ENCODE results near the gene FAM107A. TPM values are rescaled to one million over a fixed set of nuclear protein-coding genes. Genes with fewer than 3 reads are reported as not detected.

The FAM107A gene
- total RNA-seq, 2 donors from 2014 or later: 50.0 to 55.1 TPM

DNA sequence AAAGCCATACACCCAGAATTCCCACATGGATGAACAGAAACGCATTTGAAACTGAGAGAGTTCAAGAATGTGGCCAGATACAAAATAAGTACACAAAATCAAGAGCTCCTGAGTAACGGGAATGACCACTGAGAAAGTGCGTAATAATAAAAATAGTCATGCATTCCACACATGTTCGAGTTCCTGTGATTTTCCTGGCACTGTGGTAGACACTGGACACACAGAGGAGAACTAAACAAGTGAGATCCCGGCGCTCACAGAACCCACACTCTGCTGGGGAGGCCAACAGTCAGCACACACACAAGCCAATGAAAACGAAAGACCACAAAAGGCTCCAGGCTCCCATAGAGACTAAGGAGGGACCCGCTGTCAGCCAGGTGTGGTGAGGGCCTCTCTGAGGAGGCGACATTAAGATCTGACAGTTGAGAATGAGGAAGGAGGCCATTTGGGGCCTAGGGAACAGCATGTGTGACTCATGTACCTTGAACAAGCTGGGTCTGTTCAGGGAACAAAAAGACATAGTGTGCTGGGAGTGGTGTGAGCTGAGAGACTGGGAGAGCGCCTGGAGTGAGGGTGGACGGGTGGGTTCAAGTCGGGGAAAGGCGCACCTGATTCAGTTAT, 5.1 kb downstream of the FAM107A start:
- DNase-seq: no peak
- intact Hi-C loops (cut with DNase I): no loop called here
- ATAC-seq: no peak

DNA sequence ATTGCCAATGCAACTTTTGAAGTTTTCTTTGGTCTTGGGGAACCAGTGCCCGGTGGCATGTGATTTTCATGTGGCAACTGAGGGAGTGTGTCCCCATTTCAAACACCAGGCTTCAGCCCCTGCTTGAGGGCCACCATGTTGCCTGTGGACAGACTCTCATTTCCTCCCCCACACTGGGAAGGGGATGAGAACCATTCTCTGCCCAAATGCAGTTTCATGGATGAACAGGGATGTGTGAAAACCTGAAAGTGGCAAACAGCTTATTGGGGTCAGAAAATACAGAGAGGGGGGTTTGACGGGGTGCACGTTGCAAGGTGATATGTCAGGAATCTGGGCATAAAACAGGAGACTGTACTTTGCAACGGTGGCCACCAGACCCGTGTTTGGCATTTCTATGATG, 6.3 kb downstream of the FAM107A start:
- DNase-seq (no peak), ATAC-seq (no peak)
- intact Hi-C loops (cut with DNase I): no loop called here

DNA sequence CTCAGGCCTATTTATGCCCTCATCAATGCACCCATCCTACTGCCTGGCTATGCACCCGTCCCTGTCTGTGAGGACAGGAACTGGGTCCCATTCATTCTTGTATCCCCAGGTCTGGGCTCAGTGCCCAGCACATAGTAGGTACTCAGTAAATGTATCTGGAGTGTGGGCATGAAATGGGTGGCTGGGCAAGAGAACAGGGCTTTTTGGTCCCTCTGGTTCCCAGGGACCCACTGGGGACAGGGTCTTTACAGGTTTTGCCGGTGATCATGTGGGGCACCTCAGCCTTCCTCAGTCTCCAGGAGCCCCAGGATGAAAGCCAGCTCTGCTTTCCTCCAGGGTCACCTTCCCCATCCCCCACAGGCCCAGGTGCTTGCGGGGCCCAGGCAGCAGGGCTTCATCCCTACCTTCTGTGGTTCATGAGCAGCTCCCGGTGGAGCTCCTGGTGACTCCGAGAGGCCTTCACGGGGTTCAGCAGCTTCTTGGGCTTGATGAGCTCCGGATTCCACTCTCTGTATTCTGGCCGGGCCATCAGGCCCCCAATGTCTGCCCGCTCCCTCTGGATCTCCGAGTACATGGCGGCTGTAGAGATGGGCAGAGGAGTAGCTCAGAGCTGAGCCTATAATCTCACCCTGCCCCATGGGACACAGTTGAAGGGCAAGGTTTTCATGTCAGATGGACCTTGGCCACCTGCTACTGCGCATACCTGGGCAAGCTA, 7.7 kb downstream of the FAM107A start:
- intact Hi-C loops (cut with DNase I): loop anchor here in 1 of 2 donors (2.0 kb wide), 1 partner anchor 61 kb away; no protein-coding TSS in a partner anchor
- DNase-seq: no peak
- no peak for ATAC-seq

DNA sequence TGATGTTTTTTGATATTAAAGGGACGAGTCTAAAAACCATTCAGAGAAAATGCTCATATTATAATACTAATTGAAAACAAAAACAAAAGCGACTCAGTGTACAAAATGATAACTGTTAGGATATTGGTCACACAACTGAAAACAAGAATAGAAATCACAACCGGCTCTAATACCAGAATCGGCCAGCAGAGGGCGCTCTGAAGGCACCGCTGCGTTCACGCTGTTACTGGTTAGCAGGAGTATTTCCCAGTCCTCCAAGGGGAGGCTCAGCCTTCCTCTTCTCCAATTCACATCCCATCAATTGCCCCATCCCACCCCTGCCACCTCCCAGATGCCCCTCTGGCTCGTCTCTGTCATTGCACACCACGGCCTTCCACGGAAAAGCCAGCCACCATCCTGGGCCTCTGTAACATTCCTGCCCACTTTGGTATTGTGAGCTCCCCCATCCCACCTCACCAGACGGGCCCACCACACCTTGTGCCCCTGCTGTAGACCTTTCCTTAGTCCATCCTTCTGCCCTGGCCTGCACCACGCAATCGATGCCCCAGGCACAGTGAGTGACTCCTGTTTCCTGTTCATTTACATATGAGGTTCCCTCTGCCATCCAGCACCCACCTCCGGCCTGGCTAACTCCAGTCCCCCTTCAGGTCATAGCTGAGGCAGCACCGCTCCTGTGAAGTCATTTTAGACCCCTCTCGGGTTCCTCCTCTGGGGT, 8.5 kb downstream of the FAM107A start:
- ATAC-seq (peak; percentile 46 to 58), DNase-seq (peak; percentile 75)
- intact Hi-C loops (cut with DNase I): loop anchor here (1.0 to 2.0 kb wide), 2 partner anchors 62 kb away; no protein-coding TSS in a partner anchor

DNA sequence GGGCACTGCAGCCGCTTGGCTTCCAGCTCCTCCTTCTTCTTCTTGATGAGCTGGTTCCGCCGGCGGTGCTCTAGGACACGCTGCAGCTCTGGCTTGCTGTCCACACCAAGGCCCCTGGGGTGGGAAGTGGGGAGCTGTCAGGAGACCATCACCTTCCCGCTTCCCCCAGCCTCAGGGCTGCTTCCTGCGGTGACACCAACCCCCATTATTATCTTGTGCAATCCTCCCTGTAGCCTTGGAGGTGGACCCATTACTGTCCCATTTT, 10.0 kb downstream of the FAM107A start:
- no peak for ATAC-seq
- intact Hi-C loops (cut with DNase I): no loop called here
- DNase-seq: no peak

- intact Hi-C loops (cut with DNase I): no loop called here
- DNase-seq: no peak
- no peak for ATAC-seq
Observed at GRCh38 chr3:58566398-58567250, 10.6 kb downstream of the FAM107A start.

GRCh38 chr3:58565621-58566397, 11.4 kb downstream of the FAM107A start:
- DNase-seq: no peak
- ATAC-seq: no peak
- intact Hi-C loops (cut with DNase I): no loop called here

- DNase-seq (no peak), ATAC-seq (peak in 1 of 2 donors; percentile 35)
- intact Hi-C loops (cut with DNase I): no loop called here
Observed at GRCh38 chr3:58564456-58565160, 12.6 kb downstream of the FAM107A start.

- intact Hi-C loops (cut with DNase I): no loop called here
- no peak for DNase-seq
- no peak for ATAC-seq
Observed at GRCh38 chr3:58564054-58564453, 13.1 kb downstream of the FAM107A start.

DNA sequence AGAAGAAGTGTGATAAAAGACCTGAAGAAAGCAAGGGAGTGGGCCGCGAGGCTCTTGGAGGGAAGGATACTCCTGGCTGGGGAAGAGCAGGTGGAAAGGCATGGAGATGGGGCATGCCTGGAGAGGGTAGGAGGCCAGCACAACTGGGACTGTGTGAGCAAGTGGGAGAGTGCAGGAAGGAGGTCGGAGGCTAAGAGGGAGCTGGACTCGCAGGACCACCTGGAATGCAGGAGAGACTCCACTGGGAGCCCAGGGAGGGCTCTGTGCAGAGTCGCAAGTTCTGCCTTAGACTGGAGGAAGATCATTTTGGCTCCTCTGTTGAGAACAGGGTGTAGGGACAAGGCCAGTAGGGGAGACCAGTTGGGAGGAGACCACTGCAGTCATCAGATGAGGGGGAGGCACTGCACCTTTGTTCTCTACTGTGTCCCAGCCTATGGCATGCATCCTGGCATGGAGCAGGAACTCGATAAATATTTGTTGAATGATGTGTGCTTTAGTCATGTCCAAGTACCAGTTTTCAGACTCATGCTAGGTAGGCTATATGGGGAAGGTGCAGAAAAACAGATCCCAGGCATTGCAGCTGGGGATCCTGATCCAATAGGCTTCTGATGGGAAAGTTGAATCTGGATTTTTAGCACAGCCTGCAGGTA, 13.7 kb downstream of the FAM107A start:
- no peak for DNase-seq
- no peak for ATAC-seq
- intact Hi-C loops (cut with DNase I): no loop called here

DNA sequence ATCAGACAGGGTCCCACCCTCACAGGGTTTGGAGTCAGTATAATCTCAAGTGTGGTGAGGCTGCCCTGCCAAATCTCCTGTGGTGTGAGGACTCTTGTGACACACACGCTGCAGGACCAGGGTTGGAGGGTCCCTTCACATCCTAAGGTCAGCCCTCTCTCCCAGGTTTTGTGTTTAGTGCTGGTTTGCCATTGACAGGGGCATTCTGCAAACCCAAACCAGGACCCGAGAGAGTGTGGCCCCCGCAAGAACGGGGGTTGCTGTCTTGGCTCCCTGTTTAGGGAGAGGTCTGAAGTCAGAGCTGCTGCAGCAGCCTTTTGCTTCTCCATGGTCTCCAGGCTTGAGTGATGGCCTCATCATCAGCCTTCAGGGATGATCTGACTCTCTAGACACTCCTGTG, 14.7 kb downstream of the FAM107A start:
- no peak for DNase-seq
- ATAC-seq: no peak
- intact Hi-C loops (cut with DNase I): no loop called here

- intact Hi-C loops (cut with DNase I): no loop called here
- DNase-seq (no peak), ATAC-seq (peak; percentile 30 to 45)
Observed at GRCh38 chr3:58560771-58561311, 16.4 kb downstream of the FAM107A start.

DNA sequence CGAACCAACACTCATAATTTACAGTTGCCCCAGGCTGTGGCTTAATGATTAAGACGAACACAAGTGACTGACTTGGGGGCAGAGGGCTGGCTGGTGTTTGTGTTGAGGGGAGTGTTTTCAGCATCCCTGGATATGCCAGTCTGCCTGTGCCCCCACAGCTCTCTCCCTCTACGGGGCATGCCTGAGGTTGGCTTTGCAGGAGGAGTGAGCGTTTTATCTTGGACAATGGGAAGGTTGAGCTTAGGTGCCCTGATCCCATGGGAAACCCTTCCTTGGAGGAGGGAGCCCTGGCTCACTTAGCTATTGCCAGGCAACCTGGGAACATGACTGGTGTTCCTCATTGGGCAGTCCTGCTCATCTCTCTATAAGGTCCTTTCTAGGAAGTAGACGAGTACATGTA, 17.6 kb downstream of the FAM107A start:
- ATAC-seq (no peak), DNase-seq (no peak)
- intact Hi-C loops (cut with DNase I): no loop called here

GRCh38 chr3:58557491-58557890, 19.7 kb downstream of the FAM107A start:
- intact Hi-C loops (cut with DNase I): no loop called here
- ATAC-seq (no peak), DNase-seq (no peak)

DNA sequence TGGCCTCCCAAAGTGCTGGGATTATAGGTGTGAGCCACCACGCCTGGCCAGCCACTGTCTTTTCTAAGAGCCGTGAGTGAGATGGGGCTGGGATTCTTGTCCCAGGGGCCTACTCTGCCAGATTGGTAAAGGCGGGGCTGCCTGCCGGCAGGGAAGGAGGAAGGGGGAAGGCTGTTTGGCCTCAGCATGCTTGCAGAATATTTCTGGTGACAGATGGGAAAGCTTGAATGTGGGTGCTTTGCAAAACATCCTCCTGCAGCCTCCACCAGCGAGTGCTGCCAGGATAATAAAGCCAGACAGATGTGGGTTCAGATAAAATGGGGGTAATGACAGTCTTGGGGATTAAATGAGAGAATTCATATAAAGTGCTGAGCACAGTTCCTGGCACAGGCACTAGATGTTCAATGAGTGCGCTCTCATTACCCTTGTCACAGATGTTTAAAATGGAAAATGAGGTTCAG, 20.4 kb downstream of the FAM107A start:
- ATAC-seq (no peak), DNase-seq (no peak)
- intact Hi-C loops (cut with DNase I): no loop called here

DNA sequence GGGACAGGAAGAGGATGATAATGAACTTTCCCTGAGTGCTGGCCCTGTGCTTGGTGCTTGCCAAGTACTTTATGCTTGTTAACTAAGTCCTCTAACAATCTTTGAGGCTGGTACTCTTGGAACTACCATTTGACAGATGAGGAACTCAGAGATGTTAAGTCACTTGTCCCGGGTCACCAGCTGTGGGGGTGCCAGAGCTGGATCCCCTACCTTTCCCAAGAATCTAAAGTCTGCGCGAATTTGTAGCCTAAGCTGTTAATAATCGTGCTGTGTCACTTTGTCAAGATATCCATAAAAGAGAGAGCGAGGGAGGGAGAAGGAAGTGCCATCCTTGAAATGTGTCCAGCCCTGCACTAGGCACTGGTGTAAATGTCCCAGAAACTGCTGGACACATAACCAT, 21.2 kb downstream of the FAM107A start:
- no peak for ATAC-seq
- no peak for DNase-seq
- intact Hi-C loops (cut with DNase I): no loop called here

DNA sequence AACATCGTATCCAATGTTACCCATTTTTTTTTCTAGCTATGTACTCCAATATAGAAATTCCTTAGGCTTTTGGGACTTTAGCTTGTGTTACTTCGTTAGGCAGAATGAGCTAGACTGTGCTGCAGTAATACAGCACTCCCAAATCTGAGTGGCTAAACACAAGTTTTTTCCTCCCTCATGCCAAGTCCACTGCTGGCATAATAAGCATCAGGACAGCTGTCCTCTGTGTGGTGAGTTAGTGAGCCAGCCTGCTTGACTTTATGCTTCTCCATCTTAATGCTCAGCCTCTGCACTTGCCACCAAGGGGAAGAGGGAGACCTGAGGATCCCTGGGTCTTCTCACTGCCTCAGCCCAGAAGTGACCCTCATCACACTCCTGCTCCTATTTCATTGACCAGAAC, 22.0 kb downstream of the FAM107A start:
- DNase-seq (no peak), ATAC-seq (no peak)
- intact Hi-C loops (cut with DNase I): no loop called here

DNA sequence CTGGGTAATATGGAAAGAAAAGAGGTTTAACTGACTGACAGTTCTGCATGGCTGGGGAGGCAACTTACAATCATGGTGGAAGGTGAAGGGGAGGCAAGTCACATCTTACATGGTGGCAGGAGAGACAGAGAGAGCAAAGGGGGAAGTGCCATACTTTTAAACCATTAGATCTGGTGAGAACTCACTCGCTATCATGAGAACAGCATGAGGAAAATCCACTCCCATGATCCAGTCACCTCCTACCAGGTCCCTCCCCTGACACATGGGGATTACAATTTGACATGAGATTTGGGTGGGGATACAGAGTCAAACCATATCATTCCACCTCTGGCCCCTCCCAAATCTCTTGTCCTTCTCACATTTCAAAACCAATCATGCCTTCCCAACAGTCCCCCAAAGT, 24.2 kb downstream of the FAM107A start:
- intact Hi-C loops (cut with DNase I): no loop called here
- no peak for DNase-seq
- no peak for ATAC-seq

Measured in left cardiac atrium (tissue), 4 donors.